Chondrocyte (in vitro differentiated cells): Measurements from ENCODE around the gene FERMT2. TPM values are rescaled to one million over a fixed set of nuclear protein-coding genes. Genes with fewer than 3 reads are reported as not detected.
A peak's percentile ranks its signal among the peaks of the same experiment; 100 is the strongest.

Experiments used
- DNase-seq: peaks from one replicate; pipeline ENCODE4 v3.0.0; 2021; ENCODE audit warnings: mixed read lengths, low spot score
- H3K27ac Mint-ChIP-seq: one replicate; pipeline ENCODE4 v1.8.0; 2021; ENCODE audit warnings: mild to moderate bottlenecking, moderate library complexity, mixed read lengths; ENCODE audit not compliant: unreplicated experiment
- H3K27me3 Mint-ChIP-seq: 2 replicates; pipeline ENCODE4 v1.8.0; 2021; ENCODE audit warnings: low read depth, mixed read lengths
- H3K36me3 Mint-ChIP-seq: 2 replicates; pipeline ENCODE4 v1.8.0; 2021; ENCODE audit warnings: low read depth, mixed read lengths
- H3K4me1 Mint-ChIP-seq: 2 replicates; pipeline ENCODE4 v1.8.0; 2021; ENCODE audit warnings: low read depth, mild to moderate bottlenecking, mixed read lengths
- H3K4me3 Mint-ChIP-seq: one replicate; pipeline ENCODE4 v1.8.0; 2021; ENCODE audit warnings: mild to moderate bottlenecking, moderate library complexity, mixed read lengths; ENCODE audit not compliant: unreplicated experiment
- H3K9me3 Mint-ChIP-seq: 2 replicates; pipeline ENCODE4 v1.8.0; 2021; ENCODE audit warnings: low read depth, mixed read lengths
- CTCF ChIP-seq: fragments of 200-600 bp; sonication (generic); IDR thresholded peaks from 2 replicates; pipeline ENCODE4 v1.5.0; 2021; ENCODE audit warnings: antibody characterized with exemption, mild to moderate bottlenecking, moderate library complexity
- total RNA-seq: library from RNA; stranded (reverse); gene quantifications from 3 replicates; pipeline ENCODE4 v1.2.1, GENCODE V29; 2021

FERMT2 gene
- total RNA-seq, 1 donor from 2014 or later, result 518 TPM

GRCh38 chr14:52876806-52877205 lies 74.0 kb downstream of the FERMT2 start:
- H3K27ac Mint-ChIP-seq, result peak overlapping the region; percentile 92
- TF ChIP-seq CTCF, result no peak
- H3K4me1 Mint-ChIP-seq, result peaks cover 89% of the 10 kb centered on the region
- peaks cover 60% of the 10 kb centered on the region for H3K36me3 Mint-ChIP-seq
- H3K9me3 Mint-ChIP-seq, result no peaks in the 10 kb centered on the region
- H3K4me3 Mint-ChIP-seq, result no peak overlapping the region
- no peak for DNase-seq
- no peaks in the 10 kb centered on the region for H3K27me3 Mint-ChIP-seq

GRCh38 chr14:52876311-52876710 lies 74.5 kb downstream of the FERMT2 start:
- no peak for DNase-seq
- no peaks in the 10 kb centered on the region for H3K9me3 Mint-ChIP-seq
- no peak for TF ChIP-seq CTCF
- no peaks in the 10 kb centered on the region for H3K27me3 Mint-ChIP-seq
- peaks cover 89% of the 10 kb centered on the region for H3K4me1 Mint-ChIP-seq
- peaks cover 65% of the 10 kb centered on the region for H3K36me3 Mint-ChIP-seq
- H3K27ac Mint-ChIP-seq, result peak overlapping the region; percentile 92
- no peak overlapping the region for H3K4me3 Mint-ChIP-seq

GRCh38 chr14:52875707-52876106 lies 75.1 kb downstream of the FERMT2 start:
- no peak for TF ChIP-seq CTCF
- Mint-ChIP-seq H3K27me3 (no peaks in the 10 kb centered on the region), H3K4me3 (no peak overlapping the region), H3K36me3 (peaks cover 64% of the 10 kb centered on the region), H3K4me1 (peaks cover 87% of the 10 kb centered on the region), H3K27ac (peak overlapping the region; percentile 74), H3K9me3 (no peaks in the 10 kb centered on the region)
- no peak for DNase-seq

GRCh38 chr14:52874389-52874788 lies 76.5 kb downstream of the FERMT2 start:
- Mint-ChIP-seq H3K27me3 (no peaks in the 10 kb centered on the region), H3K36me3 (peaks cover 55% of the 10 kb centered on the region), H3K4me3 (no peak overlapping the region), H3K9me3 (no peaks in the 10 kb centered on the region), H3K4me1 (peaks cover 75% of the 10 kb centered on the region), H3K27ac (peak overlapping the region; percentile 76)
- DNase-seq, result no peak
- TF ChIP-seq CTCF, result no peak

- peaks cover 72% of the 10 kb centered on the region for H3K4me1 Mint-ChIP-seq
- H3K4me3 Mint-ChIP-seq, result peak overlapping the region; percentile 16
- H3K27ac Mint-ChIP-seq, result peak overlapping the region; percentile 97
- no peak for TF ChIP-seq CTCF
- H3K9me3 Mint-ChIP-seq, result no peaks in the 10 kb centered on the region
- H3K36me3 Mint-ChIP-seq, result peaks cover 55% of the 10 kb centered on the region
- DNase-seq, result no peak
- H3K27me3 Mint-ChIP-seq, result no peaks in the 10 kb centered on the region
Measured at GRCh38 chr14:52873694-52874093, 77.2 kb downstream of the FERMT2 start.
